ENCODE results near the gene SLC25A21.
A peak's percentile ranks its signal among the peaks of the same experiment; 100 is the strongest.
"Not testable (repeated sequence)": the region's sequence is repeated elsewhere in the genome, so short reads cannot be mapped to it uniquely, and the experiment has no call there.

Gene SLC25A21

DNA sequence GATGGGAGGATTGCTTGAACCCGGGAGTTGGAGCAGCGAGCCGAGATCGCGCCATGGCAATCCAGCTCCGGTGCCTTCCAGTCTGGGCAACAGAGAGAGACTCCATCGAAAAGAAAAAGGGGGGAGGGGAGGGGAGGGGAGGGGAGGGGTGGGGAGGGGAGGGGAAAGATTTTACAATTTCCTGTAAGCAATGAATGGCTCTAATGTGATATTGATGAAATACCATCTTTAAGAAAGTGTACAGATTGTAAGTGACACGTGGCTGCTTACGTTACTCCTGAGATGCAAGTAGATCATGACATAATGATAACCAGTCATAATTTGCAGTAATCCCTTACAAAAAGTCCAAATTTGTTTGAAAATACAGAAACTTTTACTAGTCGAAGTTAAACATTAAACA, 1.4 kb downstream of the SLC25A21 start:
- DNase-seq, result peak; percentile 55 to 60
- no peak for TF ChIP-seq POLR2A (IDR thresholded peaks at IDR 0.05; ENCODE audit: low read length)
- TF ChIP-seq GATA1 (IDR thresholded peaks at IDR 0.05; ENCODE audit: low read depth, low read length), result no peak

DNA sequence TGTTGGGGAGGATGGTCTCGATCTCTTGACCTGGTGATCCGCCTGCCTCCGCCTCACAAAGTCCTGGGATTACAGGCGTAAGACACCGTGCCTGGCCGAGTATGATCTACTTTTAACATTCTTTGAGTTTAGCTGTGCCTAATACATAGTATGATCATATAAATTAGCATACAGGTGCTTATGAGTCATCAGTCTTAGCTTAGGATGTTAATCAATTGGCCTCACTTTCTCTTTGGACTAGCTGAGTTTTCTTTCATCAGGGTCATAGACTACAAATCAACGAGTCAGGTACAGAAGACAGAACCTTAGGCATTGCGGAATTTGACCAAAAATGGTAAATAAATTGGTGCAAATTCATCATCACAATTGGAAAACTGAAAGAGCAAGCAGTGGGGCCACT, 2.2 kb downstream of the SLC25A21 start:
- TF ChIP-seq POLR2A (IDR thresholded peaks at IDR 0.05; ENCODE audit: low read length) (no peak), GATA1 (IDR thresholded peaks at IDR 0.05; ENCODE audit: low read depth, low read length) (no peak)

DNA sequence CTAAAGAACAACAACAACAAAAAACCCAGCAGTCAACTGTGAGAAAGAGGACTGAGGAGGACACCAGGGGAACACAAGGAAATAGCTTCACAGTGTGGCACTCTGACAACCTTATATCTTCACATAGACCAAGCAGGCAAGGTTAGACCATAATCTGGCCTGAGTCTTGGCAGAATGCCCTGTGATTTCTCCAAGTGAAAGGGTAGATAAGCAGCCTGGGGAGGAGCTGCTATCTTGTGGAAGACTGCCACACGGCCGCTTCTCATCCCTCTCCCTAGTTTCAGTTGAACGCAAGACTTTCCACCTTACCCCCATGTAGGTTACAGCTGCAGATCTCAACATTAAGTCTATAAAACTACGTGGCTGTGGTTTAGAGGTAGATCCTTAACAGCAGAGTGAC, 3.7 kb downstream of the SLC25A21 start:
- peak; percentile 97 to 99 for DNase-seq
- TF ChIP-seq GATA1 (IDR thresholded peaks at IDR 0.05; ENCODE audit: low read depth, low read length) (peak; percentile 68), POLR2A (IDR thresholded peaks at IDR 0.05; ENCODE audit: low read length) (peak; percentile 83)

More for the DNA sequence above, 2.2 kb downstream of the SLC25A21 start:
- DNase-seq, result peak; percentile 29 to 36

DNA sequence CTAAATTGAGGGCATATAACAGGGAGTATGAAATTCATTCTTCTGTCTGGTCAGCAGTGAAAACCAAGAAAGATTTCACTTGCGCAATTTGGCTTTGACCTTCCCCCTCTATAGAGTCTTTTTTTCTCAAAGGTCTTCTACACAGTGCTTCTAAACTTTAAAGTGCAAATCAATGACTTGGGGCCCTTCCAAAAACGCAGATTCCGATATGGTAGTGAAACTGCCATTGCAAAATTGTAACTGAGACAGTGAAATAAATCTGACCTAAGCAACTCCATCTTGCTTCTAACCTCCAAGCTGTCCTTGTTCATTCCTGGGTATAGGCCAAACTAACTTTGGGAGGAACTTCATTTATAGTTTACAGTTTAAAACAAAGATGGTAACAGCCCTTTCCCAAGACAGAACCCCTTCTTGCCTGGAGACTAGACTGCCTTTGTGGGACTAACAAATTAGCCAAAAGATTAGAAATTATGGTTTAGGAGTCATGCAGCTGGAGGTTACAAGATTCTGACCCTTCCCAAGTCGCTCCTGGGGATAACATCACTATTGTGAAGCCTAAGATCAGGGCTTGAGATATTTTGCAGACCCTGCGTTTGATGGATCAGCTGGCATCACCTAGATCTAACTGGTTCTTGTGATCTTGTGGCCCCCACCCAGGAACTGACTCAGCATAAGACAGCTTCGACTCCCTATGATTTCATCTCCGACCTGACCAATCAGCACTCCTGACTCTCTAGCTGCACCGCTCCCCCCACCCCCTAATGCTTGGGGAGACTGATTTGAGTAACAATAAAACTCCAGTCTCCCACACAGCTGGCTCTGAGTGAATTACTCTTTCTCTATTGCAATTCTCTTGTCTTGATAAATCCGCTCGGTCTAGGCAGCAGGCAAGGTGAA, 5.0 kb downstream of the SLC25A21 start:
- TF ChIP-seq GATA1 (IDR thresholded peaks at IDR 0.05; ENCODE audit: low read depth, low read length) (no peak), POLR2A (IDR thresholded peaks at IDR 0.05; ENCODE audit: low read length) (peak; percentile 13)
- DNase-seq, result peak; percentile 83 to 87

DNA sequence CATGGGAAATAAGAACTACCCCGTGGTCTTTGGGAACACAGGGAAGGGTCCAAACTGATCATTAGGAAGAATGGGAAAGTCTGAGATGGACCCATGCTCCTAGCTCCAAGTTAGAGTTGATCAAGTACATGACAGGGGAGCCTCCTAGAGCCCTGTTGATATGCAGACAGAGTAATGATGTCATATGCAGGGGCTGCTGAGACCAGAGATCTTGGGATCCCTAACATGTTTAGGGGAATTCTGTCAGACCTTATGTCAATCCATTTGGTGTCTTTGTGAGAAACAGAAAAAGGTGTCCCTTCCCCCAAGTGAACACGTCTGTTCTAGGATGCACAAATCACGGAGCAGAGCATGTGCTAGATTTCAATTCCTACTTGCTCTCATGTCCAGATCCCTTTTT, 6.6 kb downstream of the SLC25A21 start:
- TF ChIP-seq POLR2A (IDR thresholded peaks at IDR 0.05; ENCODE audit: low read length), result no peak
- TF ChIP-seq GATA1 (IDR thresholded peaks at IDR 0.05; ENCODE audit: low read depth, low read length), result no peak

DNA sequence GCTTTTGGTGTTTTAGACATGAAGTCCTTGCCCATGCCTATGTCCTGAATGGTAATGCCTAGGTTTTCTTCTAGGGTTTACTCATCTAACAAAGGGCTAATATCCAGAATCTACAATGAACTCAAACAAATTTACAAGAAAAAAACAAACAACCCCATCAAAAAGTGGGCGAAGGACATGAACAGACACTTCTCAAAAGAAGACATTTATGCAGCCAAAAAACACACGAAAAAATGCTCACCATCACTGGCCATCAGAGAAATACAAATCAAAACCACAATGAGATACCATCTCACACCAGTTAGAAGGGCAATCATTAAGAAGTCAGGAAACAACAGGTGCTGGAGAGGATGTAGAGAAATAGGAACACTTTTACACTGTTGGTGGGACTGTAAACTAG, 10.1 kb downstream of the SLC25A21 start:
- not testable (repeated sequence) for DNase-seq

More for the DNA sequence above, 6.6 kb downstream of the SLC25A21 start:
- DNase-seq, result no peak

DNA sequence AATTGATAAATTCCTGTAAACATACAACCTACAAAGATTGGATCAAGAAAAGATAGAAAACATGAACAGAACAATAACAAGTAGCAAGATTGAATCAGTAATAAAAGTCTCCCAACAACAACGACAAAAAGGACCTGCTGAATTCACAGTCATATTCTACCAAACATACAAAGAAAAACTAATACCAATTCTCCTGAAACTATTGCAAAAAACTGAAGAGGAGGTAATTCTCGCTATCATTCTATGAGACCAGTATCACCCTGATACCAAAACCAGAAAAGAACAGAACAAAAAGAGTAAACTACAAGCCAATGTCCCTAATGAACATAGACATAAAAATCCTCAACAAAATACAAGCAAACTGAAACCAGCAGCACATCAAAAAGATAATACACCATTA, 14.4 kb downstream of the SLC25A21 start:
- DNase-seq, result no peak
- TF ChIP-seq POLR2A (IDR thresholded peaks at IDR 0.05; ENCODE audit: low read length) (no peak), GATA1 (IDR thresholded peaks at IDR 0.05; ENCODE audit: low read depth, low read length) (no peak)

DNA sequence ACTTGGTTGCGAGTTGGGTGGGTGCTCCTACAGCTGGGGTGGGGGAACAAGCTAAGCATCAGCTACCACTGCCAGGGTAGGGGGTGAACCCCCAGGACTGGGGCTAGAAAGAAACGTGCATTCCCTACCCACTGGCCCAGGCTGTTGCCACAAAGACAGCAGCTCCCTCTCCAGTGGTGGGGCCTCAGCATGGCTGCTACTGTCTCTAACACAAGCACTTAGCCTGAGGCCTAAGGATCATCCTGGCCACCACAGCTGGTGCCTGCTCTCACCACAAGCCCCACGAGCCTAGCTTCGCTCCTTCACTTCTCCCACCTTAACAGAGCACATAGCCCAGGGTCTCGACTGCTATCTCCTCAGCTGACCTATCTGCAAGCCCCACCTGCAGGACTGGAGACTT, 18.9 kb downstream of the SLC25A21 start:
- DNase-seq, result no peak
- TF ChIP-seq GATA1 (IDR thresholded peaks at IDR 0.05; ENCODE audit: low read depth, low read length) (no peak), POLR2A (IDR thresholded peaks at IDR 0.05; ENCODE audit: low read length) (no peak)

DNA sequence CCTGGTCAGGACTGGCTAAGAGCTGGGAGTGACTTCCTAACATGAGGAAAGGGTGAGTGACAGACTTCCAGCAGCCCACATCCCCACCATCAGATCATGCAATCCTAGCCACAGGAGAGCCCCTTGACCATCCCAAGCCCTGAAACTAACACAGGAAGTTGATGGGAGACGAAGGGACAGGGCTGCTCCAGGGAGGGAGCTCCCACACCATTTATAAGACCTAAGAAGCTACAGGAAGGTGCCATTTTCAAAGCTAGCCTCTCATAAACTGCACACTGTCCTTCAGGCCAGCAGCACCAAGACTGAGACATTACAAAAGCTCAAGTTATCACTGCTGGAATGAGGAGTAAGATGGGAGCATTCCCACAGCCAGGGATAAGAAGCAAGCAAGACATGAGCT, 19.4 kb downstream of the SLC25A21 start:
- TF ChIP-seq GATA1 (IDR thresholded peaks at IDR 0.05; ENCODE audit: low read depth, low read length), result no peak
- TF ChIP-seq POLR2A (IDR thresholded peaks at IDR 0.05; ENCODE audit: low read length), result no peak
- DNase-seq, result peak in 1 of 2 experiments; percentile 17

DNA sequence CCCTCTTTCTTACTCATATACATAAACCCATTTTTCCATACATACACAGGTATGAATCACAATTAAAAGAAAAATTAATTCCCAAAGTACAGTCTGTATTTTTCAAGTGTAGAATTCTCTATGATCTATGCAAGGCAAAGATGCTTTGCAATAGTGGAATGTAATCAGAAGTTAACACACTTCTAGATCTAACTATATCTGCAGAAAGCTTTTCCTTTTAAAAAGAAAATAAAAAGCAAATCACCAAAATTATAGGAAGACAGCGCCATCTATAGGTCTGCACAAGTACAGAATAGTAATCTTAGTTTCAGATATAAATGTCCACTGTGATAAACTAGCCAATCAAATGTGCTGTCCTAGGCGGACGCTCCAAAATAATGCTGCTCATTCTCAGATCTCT, 22.0 kb downstream of the SLC25A21 start:
- DNase-seq, result peak; percentile 70 to 74
- TF ChIP-seq GATA1 (IDR thresholded peaks at IDR 0.05; ENCODE audit: low read depth, low read length) (no peak), POLR2A (IDR thresholded peaks at IDR 0.05; ENCODE audit: low read length) (no peak)

DNA sequence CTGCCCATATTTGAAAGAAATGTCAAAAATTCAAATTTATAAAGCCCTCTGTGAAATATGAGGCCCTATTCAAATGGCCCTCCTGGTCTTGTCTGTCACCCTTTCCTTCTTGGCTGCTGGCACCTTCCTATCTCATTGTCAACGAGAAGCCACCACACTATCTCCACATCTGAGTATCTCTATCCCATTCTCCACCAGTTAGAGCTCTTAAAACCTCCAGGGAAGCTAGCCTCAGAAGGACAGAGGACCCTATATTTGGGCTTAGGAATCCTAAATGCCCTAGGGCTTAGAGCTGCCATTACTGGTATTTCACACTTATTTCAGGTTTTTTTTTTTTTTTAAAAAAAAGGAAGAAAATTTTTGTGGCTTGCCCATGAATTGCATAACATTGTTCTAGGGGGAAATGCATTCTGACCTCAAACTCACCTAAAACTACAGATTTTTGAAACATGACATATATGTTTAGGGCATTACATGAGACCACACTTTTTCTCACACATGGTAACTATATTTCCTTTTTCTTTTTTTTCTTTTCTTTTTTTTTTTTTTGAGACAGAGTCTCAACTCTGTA, 25.0 kb downstream of the SLC25A21 start:
- TF ChIP-seq POLR2A (IDR thresholded peaks at IDR 0.05; ENCODE audit: low read length) (no peak), GATA1 (IDR thresholded peaks at IDR 0.05; ENCODE audit: low read depth, low read length) (no peak)
- peak; percentile 26 to 53 for DNase-seq

DNA sequence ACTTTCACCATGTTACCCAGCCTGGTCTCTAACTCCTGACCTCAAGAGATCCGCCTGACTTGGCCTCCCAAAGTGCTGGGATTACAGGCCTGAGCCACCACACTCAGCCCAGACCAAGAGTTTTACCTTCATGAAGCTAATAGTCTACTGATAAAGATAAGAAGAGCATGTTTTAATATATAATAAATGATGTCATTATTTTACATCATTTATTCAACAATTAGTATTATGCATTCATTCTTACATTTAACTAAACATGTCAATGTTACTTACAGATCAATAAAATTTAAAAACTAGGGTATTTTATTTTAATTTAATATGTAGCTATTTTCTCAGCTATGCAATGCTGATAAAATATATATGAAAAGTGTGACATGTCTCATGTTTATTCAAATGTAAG, 26.0 kb downstream of the SLC25A21 start:
- DNase-seq, result not testable (repeated sequence)

DNA sequence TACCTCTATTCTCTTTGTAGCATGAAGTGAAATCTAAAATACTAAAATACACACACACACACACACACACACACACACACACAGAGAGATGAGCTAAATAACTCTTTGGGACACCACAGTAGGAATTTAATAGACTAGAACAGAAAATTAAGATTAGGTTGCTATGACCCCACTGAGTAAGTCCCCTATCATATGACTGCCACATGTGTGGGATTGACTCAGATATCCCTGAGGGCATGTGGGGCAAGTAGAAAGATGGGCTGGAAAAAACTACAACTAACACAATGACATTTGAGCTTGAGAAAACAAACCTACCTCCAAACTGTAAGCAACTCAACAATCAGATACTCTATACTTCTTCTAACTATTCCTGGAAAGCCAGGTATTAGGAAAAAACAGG, 27.0 kb downstream of the SLC25A21 start:
- DNase-seq, result peak; percentile 55 to 65
- no peak for TF ChIP-seq GATA1 (IDR thresholded peaks at IDR 0.05; ENCODE audit: low read depth, low read length)
- no peak for TF ChIP-seq POLR2A (IDR thresholded peaks at IDR 0.05; ENCODE audit: low read length)

DNA sequence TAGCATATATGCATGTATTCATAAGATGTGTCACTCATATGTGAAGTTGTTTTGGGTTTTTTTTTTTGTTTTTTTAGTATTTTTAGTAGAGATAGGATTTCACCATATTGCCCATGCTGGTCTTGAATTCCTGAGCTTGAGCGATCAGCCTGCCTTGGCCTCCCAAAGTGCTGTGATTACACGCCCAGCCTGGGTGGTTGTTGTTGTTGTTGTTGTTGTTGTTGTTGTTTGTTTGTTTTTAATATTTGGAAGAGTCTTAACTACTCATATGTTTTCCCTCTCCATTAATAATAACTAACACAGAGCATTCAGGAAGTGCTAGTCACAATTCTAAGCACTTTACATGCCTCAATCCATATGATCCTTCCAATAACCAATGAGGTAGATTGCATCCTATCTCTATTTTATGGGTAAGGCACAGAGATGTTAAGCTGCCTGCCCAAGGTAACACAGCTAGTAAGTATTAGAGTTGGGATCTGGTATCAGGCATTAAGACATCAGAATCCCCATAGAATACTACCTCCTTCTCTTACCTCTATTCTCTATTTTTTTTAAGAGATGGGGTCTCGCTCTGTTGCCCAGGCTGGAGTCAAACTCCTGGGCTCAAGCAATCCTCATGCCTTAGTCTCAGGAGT, 27.6 kb downstream of the SLC25A21 start:
- DNase-seq, result no peak

DNA sequence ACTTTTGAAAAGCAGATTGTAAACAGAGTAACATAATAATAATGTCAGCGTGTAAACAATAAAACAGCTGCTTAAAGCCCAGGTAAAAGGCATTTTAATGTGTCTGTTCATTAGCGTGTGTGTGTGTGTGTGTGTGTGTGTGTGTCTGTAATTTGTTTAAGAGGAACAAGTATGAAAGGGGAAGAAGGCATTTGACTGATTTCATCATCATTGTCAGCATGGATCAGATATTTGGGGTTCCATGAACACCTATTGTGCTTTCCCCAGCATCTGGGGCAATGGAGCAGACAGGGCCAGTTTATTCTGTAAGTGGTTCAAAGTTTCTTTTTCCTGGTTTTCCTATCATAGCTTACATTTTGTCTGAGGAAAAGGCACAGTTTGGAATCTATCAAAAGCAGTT, 28.9 kb downstream of the SLC25A21 start:
- DNase-seq, result no peak
- TF ChIP-seq GATA1 (IDR thresholded peaks at IDR 0.05; ENCODE audit: low read depth, low read length), result no peak
- TF ChIP-seq POLR2A (IDR thresholded peaks at IDR 0.05; ENCODE audit: low read length), result no peak

More for the DNA sequence above, 27.6 kb downstream of the SLC25A21 start:
- TF ChIP-seq GATA1 (IDR thresholded peaks at IDR 0.05; ENCODE audit: low read depth, low read length), result no peak
- TF ChIP-seq POLR2A (IDR thresholded peaks at IDR 0.05; ENCODE audit: low read length), result no peak
